ENCODE measurements around the gene COLEC11. TPM values are rescaled to one million over a fixed set of nuclear protein-coding genes. Genes with fewer than 3 reads are reported as not detected.
A peak's percentile ranks its signal among the peaks of the same experiment; 100 is the strongest.

The COLEC11 gene
- total and polyA plus RNA-seq, 10 donors = 0.64 to 8.0 (median 3.1) TPM

DNA sequence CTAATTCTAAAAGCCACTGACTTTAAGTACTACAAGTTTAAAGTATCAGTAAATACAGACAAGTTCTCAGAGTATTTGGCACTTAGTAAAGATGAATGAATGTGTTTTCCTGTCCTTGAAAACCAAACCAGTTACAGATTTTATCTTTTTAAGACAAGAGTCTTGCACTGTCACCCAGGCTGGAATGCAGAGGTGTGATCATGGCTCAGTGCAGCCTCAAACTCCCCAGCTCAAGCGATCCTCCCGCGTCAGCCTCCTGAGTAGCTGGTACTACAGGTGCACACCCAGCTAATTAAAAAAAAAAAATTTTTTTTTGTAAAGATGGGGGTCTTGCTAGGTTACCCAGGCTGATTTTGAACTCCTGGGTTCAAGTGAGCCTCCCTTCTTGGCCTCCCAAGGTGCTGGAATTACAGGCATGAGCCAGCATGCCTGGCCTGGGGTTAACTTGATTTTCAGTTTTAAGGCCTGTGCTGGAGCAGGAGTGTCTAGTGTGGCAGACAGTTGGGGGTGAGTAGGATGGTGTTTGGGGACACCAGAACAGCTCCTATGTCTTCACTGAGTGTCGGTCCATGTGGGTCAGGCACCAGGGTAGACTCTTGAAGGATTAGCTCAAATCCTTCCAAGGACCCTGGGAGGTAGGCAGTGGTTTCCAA lies 10.2 kb upstream of the COLEC11 start:
- no peaks in the 10 kb centered on the region for H3K27me3 ChIP-seq (replicated peaks in 1 of 7)
- H3K4me3 ChIP-seq = no peak overlapping the region
- no peak for DNase-seq
- H3K9me3 ChIP-seq = no peaks in the 10 kb centered on the region
- 42 to 88% (median 50%) methylated on average over 4 of the region's 4 CpGs for WGBS, 5 donors
- peaks cover 0 to 27% (median 8%) of the 10 kb centered on the region in 6 donors for H3K4me1 ChIP-seq
- peaks cover 0 to 67% (median 40%) of the 10 kb centered on the region in 6 donors for H3K36me3 ChIP-seq
- intact Hi-C loops (cut with DNase I; ENCODE audit: low total_unique reads) = no loop called here
- TF ChIP-seq, protein P1, sequence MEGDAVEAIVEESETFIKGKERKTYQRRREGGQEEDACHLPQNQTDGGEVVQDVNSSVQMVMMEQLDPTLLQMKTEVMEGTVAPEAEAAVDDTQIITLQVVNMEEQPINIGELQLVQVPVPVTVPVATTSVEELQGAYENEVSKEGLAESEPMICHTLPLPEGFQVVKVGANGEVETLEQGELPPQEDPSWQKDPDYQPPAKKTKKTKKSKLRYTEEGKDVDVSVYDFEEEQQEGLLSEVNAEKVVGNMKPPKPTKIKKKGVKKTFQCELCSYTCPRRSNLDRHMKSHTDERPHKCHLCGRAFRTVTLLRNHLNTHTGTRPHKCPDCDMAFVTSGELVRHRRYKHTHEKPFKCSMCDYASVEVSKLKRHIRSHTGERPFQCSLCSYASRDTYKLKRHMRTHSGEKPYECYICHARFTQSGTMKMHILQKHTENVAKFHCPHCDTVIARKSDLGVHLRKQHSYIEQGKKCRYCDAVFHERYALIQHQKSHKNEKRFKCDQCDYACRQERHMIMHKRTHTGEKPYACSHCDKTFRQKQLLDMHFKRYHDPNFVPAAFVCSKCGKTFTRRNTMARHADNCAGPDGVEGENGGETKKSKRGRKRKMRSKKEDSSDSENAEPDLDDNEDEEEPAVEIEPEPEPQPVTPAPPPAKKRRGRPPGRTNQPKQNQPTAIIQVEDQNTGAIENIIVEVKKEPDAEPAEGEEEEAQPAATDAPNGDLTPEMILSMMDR (IDR thresholded peaks at IDR 0.05 in 8 of 11, conservative IDR thresholded peaks at IDR 0.05 in 3 of 11) = no peak
- no peak for TF ChIP-seq POLR2A (IDR thresholded peaks at IDR 0.05)
- no peak for TF ChIP-seq POLR2AphosphoS5 (IDR thresholded peaks at IDR 0.05)
- H3K27ac ChIP-seq = peak overlapping the region in 7 of 8 donors; percentile 41 to 80 (median 75)

DNA sequence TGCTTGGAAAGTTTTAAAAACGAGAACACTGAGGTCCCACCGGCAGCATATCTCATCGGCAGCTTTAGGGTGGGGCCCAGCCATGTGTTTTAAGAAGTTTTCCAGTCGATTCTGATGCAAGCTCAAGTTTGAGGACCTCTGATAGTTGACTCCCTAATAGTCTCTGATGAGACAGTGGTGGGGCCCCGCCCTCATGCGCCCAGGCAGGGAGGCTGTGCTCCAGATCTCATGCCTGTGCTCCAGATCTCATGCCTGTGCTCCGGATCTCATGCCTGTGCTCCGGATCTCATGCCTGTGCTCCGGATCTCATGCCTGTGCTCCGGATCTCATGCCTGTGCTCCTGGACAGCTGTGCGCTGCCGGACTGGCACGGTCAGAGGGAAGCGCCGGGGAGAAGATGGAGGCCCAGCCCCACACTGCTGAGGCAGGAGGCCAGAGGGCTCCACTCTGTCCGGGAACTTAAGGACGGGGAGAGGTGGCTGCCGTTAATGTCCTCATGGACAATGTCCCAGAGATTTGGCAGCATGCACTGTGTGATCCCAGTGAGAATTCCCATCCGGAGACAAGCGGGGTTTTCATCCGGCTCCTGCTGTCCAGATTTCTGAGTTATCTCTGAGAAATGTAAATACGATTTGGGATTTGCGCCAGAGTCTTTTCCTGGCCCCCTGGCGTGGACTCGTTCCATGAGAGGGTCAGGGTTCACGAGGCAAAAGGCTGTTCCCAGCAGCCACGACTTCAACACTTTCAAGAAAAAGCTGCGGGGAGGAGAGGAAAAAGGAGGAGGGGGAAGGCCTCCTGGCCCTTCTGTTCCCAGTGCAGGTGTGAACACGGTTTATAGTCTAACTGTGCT lies 9.4 kb upstream of the COLEC11 start:
- no peaks in the 10 kb centered on the region for H3K27me3 ChIP-seq (replicated peaks in 1 of 7)
- 71 to 78% (median 76%) methylated on average over 22 to 29 of the region's 29 CpGs for WGBS, 5 donors
- peak overlapping the region; percentile 27 to 80 (median 72) for H3K27ac ChIP-seq
- peak; percentile 57 to 74 (median 70) for TF ChIP-seq POLR2AphosphoS5 (IDR thresholded peaks at IDR 0.05)
- no peak for TF ChIP-seq POLR2A (IDR thresholded peaks at IDR 0.05)
- TF ChIP-seq, protein P1 (IDR thresholded peaks at IDR 0.05 in 8 of 11, conservative IDR thresholded peaks at IDR 0.05 in 3 of 11) = no peak
- no peak overlapping the region for H3K4me3 ChIP-seq
- intact Hi-C loops (cut with DNase I; ENCODE audit: low total_unique reads) = no loop called here
- H3K4me1 ChIP-seq = peaks cover 0 to 19% (median 5%) of the 10 kb centered on the region in 6 donors
- DNase-seq = no peak
- H3K9me3 ChIP-seq = no peaks in the 10 kb centered on the region
- peaks cover 0 to 59% (median 32%) of the 10 kb centered on the region in 6 donors for H3K36me3 ChIP-seq

DNA sequence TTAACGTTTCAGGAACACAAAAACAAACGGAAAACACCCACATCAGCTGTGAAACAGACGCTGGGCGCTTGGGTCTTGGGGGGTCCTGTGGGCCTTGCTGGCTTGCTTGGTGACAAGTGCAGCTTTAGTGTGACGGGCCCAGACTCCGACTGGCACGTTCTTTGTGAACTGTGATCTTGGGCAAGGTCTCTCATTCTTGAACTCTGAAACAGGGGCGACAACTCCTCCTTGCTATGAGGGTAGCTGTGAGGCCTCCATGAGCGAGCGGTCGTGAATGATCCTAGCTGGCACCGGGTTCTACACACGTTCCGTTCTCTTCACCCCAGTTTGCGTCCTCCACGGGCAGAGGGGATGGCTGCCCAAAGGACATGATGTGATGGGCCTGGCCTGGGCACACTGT lies 8.7 kb upstream of the COLEC11 start:
- no peak overlapping the region for H3K4me3 ChIP-seq
- no peaks in the 10 kb centered on the region for H3K27me3 ChIP-seq (replicated peaks in 1 of 7)
- intact Hi-C loops (cut with DNase I; ENCODE audit: low total_unique reads) = no loop called here
- WGBS, 5 donors = 86 to 92% (median 90%) methylated on average over 16 of the region's 16 CpGs
- no peak for DNase-seq
- no peaks in the 10 kb centered on the region for H3K9me3 ChIP-seq
- TF ChIP-seq, protein P1 (IDR thresholded peaks at IDR 0.05 in 8 of 11, conservative IDR thresholded peaks at IDR 0.05 in 3 of 11) = no peak
- TF ChIP-seq POLR2AphosphoS5 (IDR thresholded peaks at IDR 0.05) = no peak
- no peak for TF ChIP-seq POLR2A (IDR thresholded peaks at IDR 0.05)
- H3K4me1 ChIP-seq = peaks cover 0 to 12% (median 3%) of the 10 kb centered on the region in 6 donors
- H3K36me3 ChIP-seq = peaks cover 0 to 52% (median 25%) of the 10 kb centered on the region in 6 donors
- peak overlapping the region in 7 of 8 donors; percentile 41 to 80 (median 75) for H3K27ac ChIP-seq

DNA sequence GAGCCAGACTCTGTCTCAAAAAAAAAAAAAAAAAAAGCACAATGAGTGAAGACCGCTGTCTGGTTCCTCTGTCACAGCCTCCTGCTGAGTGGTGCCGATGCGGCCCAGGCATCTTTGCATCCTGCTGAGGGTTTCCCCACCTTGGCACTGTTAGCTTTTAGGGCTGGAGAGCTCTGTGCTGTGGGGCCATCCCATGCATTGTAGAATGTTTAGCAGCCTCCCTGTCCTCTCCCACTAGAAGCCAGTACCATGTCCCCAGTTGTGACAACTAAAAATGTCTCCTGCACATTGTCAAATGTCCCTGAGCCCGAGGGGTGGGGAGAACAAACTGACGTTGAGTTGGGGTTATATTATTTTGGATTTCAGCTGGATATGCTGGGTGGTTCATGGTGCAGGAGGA lies 7.9 kb upstream of the COLEC11 start:
- TF ChIP-seq POLR2AphosphoS5 (IDR thresholded peaks at IDR 0.05) = no peak
- TF ChIP-seq, protein P1 (IDR thresholded peaks at IDR 0.05 in 8 of 11, conservative IDR thresholded peaks at IDR 0.05 in 3 of 11) = no peak
- TF ChIP-seq POLR2A (IDR thresholded peaks at IDR 0.05) = no peak
- Histone ChIP-seq H3K4me1 (peaks cover 0 to 12% (median 0%) of the 10 kb centered on the region in 6 donors), H3K9me3 (no peaks in the 10 kb centered on the region), H3K27ac (peak overlapping the region in 1 of 8 donors; percentile 80), H3K36me3 (peaks cover 0 to 44% (median 17%) of the 10 kb centered on the region in 6 donors), H3K4me3 (no peak overlapping the region), H3K27me3 (replicated peaks in 1 of 7) (no peaks in the 10 kb centered on the region)
- intact Hi-C loops (cut with DNase I; ENCODE audit: low total_unique reads) = no loop called here
- 88 to 92% (median 90%) methylated on average over 5 of the region's 5 CpGs for WGBS, 5 donors
- no peak for DNase-seq

All from spleen (tissue), 11 donors.